Stimulated activated CD4-positive, alpha-beta T cell treated with anti-CD3 and anti-CD28 coated beads, Interleukin-12 subunit alpha, Interleukin-12 subunit beta, amount 100 ng/mL, for 4 hours (primary cell): ENCODE data around the gene MESP2.
A peak's percentile ranks its signal among the peaks of the same experiment; 100 is the strongest.

Experiments used
- DNase-seq: peaks from one replicate; pipeline ENCODE4 v3.0.0-alpha.2; 2020

Gene MESP2

GRCh38 chr15:89758283-89758682, 17.8 kb upstream of the MESP2 start:
- no peak for DNase-seq

GRCh38 chr15:89758981-89759380, 17.2 kb upstream of the MESP2 start:
- no peak for DNase-seq

- no peak for DNase-seq
These were observed 16.3 kb upstream of the MESP2 start for GRCh38 chr15:89759835-89760234.

- peak; percentile 65 for DNase-seq
These were observed 15.7 kb upstream of the MESP2 start for GRCh38 chr15:89760303-89761008.

- DNase-seq: no peak
These were observed 14.9 kb upstream of the MESP2 start for GRCh38 chr15:89761009-89761831.

GRCh38 chr15:89761929-89762328, 14.2 kb upstream of the MESP2 start:
- DNase-seq: no peak

GRCh38 chr15:89765694-89766093, 10.4 kb upstream of the MESP2 start:
- no peak for DNase-seq

GRCh38 chr15:89766357-89767311, 9.5 kb upstream of the MESP2 start:
- no peak for DNase-seq

GRCh38 chr15:89767411-89767915, 8.7 kb upstream of the MESP2 start:
- no peak for DNase-seq

- no peak for DNase-seq
These were observed 8.0 kb upstream of the MESP2 start for GRCh38 chr15:89768071-89768500.

GRCh38 chr15:89769366-89769765, 6.8 kb upstream of the MESP2 start:
- no peak for DNase-seq

- no peak for DNase-seq
These were observed 6.1 kb upstream of the MESP2 start for GRCh38 chr15:89770041-89770440.

- DNase-seq: no peak
These were observed 3.1 kb upstream of the MESP2 start for GRCh38 chr15:89772932-89773583.

GRCh38 chr15:89774492-89774891, 1.6 kb upstream of the MESP2 start:
- DNase-seq: no peak

GRCh38 chr15:89775815-89776214, 317 bp upstream of the MESP2 start:
- DNase-seq: no peak

GRCh38 chr15:89777073-89777751, 1.1 kb downstream of the MESP2 start:
- DNase-seq: no peak

- DNase-seq: no peak
These were observed 1.7 kb downstream of the MESP2 start for GRCh38 chr15:89777782-89778380.

GRCh38 chr15:89778861-89779260, 2.7 kb downstream of the MESP2 start:
- DNase-seq: no peak

GRCh38 chr15:89780601-89781000, 4.5 kb downstream of the MESP2 start:
- DNase-seq: no peak

- no peak for DNase-seq
These were observed 4.9 kb downstream of the MESP2 start for GRCh38 chr15:89781055-89781454.

- no peak for DNase-seq
These were observed 5.9 kb downstream of the MESP2 start for GRCh38 chr15:89781891-89782618.
